HFFc6 (cell line): ENCODE data around the gene MBOAT1. TPM values are rescaled to one million over a fixed set of nuclear protein-coding genes. Genes with fewer than 3 reads are reported as not detected.

Source experiments
- DNase-seq: peaks from one replicate; pipeline ENCODE4 v3.0.0-alpha.2; 2018
- H3K27ac Mint-ChIP-seq: 2 replicates; pipeline ENCODE4 v1.8.0; 2020; ENCODE audit warnings: mild to moderate bottlenecking, mixed read lengths
- H3K27me3 Mint-ChIP-seq: 2 replicates; pipeline ENCODE4 v1.8.0; 2021; ENCODE audit warnings: mild to moderate bottlenecking, moderate library complexity, mixed read lengths; ENCODE audit not compliant: insufficient read depth
- H3K36me3 Mint-ChIP-seq: 2 replicates; pipeline ENCODE4 v1.8.0; 2021; ENCODE audit warnings: low read depth, mixed read lengths
- H3K4me1 Mint-ChIP-seq: 2 replicates; pipeline ENCODE4 v1.8.0; 2020; ENCODE audit warnings: low read depth, mixed read lengths
- H3K4me3 Mint-ChIP-seq: 2 replicates; pipeline ENCODE4 v1.8.0; 2020; ENCODE audit warnings: mild to moderate bottlenecking, moderate library complexity, mixed read lengths
- H3K9me3 Mint-ChIP-seq: 2 replicates; pipeline ENCODE4 v1.8.0; 2020; ENCODE audit warnings: mild to moderate bottlenecking, mixed read lengths
- total RNA-seq, 6 experiments: library from RNA; stranded (reverse); fragmentation: NEBNext Ultra II Directional; extraction: Animal tissue kit (Norgen Biotek cat#: 25700); gene quantifications; 2 replicates in 1 of 6; 3 replicates in 5 of 6; pipeline ENCODE4 v1.2.3, GENCODE V29; 2021
- TF ChIP-seq, protein P1 (sequence below): fragments of 200-600 bp; sonication (generic); IDR thresholded peaks from 2 replicates; pipeline ENCODE4 v1.5.0; 2021; ENCODE audit warnings: antibody characterized with exemption, mild to moderate bottlenecking

The MBOAT1 gene
- total RNA-seq, 6 experiments from 2014 or later = 5.4 to 7.7 (median 6.1) TPM

DNA sequence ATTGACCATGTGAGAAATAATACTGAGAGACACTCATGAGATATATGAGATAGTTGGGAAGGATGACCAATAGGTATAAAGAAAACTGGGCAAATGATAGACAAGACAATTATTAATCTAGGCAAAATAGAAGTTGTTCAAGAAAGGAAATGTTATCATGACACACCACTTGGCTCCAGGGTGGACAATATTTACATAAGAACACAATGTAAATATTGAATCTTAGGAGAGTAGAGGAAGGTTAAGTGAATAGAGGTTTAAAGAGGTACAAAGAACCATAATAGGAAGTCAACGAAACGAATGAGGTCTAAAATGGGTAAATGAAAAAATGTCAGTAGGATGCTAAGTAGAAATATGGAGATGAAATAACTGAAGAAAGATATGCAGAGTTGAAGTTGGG, 126.5 kb downstream of the MBOAT1 start:
- Mint-ChIP-seq H3K9me3 (no peaks in the 10 kb centered on the region), H3K4me3 (no peak overlapping the region), H3K4me1 (no peaks in the 10 kb centered on the region), H3K27ac (no peak overlapping the region), H3K27me3 (peaks cover 1% of the 10 kb centered on the region; the same call in 1 of the 2 replicates), H3K36me3 (no peaks in the 10 kb centered on the region)
- no peak for DNase-seq
- TF ChIP-seq, protein P1, sequence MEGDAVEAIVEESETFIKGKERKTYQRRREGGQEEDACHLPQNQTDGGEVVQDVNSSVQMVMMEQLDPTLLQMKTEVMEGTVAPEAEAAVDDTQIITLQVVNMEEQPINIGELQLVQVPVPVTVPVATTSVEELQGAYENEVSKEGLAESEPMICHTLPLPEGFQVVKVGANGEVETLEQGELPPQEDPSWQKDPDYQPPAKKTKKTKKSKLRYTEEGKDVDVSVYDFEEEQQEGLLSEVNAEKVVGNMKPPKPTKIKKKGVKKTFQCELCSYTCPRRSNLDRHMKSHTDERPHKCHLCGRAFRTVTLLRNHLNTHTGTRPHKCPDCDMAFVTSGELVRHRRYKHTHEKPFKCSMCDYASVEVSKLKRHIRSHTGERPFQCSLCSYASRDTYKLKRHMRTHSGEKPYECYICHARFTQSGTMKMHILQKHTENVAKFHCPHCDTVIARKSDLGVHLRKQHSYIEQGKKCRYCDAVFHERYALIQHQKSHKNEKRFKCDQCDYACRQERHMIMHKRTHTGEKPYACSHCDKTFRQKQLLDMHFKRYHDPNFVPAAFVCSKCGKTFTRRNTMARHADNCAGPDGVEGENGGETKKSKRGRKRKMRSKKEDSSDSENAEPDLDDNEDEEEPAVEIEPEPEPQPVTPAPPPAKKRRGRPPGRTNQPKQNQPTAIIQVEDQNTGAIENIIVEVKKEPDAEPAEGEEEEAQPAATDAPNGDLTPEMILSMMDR = no peak

DNA sequence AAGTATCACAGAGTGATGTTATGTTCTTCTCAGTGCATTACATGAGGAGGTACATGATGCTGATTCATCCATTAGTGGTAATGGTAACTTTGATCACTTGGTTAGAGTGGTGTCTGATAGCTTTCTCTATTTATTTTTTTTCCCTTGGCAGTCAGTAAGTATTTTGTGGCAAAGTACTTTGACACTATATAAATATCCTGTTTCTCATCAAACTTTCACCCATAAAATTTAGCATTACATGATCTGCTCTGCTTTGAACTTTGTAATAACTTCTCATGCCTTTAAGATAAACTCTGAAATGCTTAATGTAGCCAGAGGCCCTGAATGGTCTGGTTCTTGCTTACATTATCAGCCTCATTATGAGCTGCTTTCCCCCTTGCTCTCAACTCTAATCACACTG, 127.9 kb downstream of the MBOAT1 start:
- Mint-ChIP-seq H3K27ac (no peak overlapping the region), H3K4me1 (no peaks in the 10 kb centered on the region), H3K27me3 (peaks cover 1% of the 10 kb centered on the region; the same call in 1 of the 2 replicates), H3K4me3 (no peak overlapping the region), H3K9me3 (no peaks in the 10 kb centered on the region), H3K36me3 (no peaks in the 10 kb centered on the region)
- TF ChIP-seq, protein P1 = no peak
- no peak for DNase-seq

DNA sequence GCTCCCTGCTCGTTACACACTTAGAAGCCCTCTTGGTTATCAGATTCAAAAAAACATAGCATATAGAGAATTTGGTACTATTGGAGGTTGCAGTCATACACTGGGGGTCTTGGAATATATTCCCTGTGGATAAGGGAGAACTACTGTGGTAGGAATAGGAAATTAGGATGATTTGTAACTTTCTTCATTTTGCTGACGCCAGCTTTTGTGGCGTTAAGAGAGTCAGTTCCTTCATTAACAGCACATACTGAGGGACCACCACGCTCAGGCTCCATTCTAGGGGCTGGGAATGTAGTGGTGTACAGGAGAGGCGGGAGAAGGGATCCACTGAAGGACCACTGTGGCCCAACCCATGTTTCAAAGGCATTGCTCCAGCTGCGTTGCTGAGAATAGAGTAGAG, 140.3 kb downstream of the MBOAT1 start:
- Mint-ChIP-seq H3K36me3 (no peaks in the 10 kb centered on the region), H3K27me3 (peaks cover 6% of the 10 kb centered on the region; the same call in 1 of the 2 replicates), H3K4me1 (no peaks in the 10 kb centered on the region), H3K27ac (no peak overlapping the region), H3K4me3 (no peak overlapping the region), H3K9me3 (no peaks in the 10 kb centered on the region)
- TF ChIP-seq, protein P1 = no peak
- no peak for DNase-seq

DNA sequence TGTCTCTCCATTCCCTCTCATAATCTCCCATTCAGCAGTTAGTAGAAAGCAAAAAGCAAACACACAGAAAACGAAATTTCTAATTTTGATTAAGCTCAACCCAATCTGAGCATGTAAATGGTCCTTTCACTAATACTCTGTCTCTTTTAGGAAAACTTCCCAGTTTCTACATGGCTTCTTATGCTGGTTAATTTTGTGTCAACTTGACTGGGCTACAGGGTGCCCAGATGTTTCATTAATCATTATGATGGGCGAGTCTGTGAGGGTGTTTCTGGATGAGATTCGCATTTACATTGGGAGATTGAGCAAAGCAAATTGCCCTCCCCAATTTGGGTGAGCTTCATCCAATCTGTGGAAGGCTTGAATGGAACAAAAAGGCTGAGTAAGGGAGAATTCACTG, 142.2 kb downstream of the MBOAT1 start:
- H3K9me3 Mint-ChIP-seq = no peaks in the 10 kb centered on the region
- H3K4me3 Mint-ChIP-seq = no peak overlapping the region
- no peak for DNase-seq
- no peak overlapping the region for H3K27ac Mint-ChIP-seq
- no peaks in the 10 kb centered on the region for H3K4me1 Mint-ChIP-seq
- peaks cover 8% of the 10 kb centered on the region; the same call in 1 of the 2 replicates for H3K27me3 Mint-ChIP-seq
- no peaks in the 10 kb centered on the region for H3K36me3 Mint-ChIP-seq
- TF ChIP-seq, protein P1 = no peak

DNA sequence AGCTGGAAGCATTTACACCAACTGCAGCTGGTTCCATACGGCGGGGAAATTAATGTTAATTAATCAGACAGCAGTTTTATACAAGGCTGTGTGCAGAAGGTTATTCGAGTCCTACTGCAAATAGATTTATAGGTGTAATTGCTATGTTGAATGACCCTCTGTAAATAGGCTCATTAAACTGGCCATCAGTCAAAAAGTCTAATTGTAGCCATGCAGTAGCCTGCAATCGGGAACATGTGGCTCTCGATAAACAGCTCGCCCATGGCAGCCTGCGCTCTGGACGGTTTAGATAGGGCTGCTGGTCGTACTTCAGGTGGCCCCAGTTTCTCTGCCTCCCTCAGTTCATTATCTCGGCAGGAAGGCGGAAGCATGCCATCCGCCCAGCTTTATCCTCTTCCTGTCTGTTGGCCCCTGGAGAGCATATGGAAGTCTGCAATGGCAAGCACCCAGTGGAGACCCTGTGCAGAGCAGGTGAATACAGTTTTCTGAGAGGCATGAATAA, 143.2 kb downstream of the MBOAT1 start:
- Mint-ChIP-seq H3K36me3 (no peaks in the 10 kb centered on the region), H3K9me3 (no peaks in the 10 kb centered on the region), H3K4me1 (no peaks in the 10 kb centered on the region), H3K27ac (no peak overlapping the region), H3K27me3 (peaks cover 7% of the 10 kb centered on the region; the same call in 1 of the 2 replicates), H3K4me3 (no peak overlapping the region)
- DNase-seq = no peak
- TF ChIP-seq, protein P1 = no peak
